Suppressor macrophage treated with lipopolysaccharide for 4 hours (primary cell): ENCODE results near the gene CDT1.
A peak's percentile ranks its signal among the peaks of the same experiment; 100 is the strongest.
"Not testable (repeated sequence)": the region's sequence is repeated elsewhere in the genome, so short reads cannot be mapped to it uniquely, and the experiment has no call there.

Experiments
- DNase-seq: peaks from one replicate; pipeline ENCODE4 v3.0.0-alpha.2; 2020

CDT1 gene

GRCh38 chr16:88820385-88821025, 16.9 kb downstream of the CDT1 start:
- DNase-seq, result no peak

DNA sequence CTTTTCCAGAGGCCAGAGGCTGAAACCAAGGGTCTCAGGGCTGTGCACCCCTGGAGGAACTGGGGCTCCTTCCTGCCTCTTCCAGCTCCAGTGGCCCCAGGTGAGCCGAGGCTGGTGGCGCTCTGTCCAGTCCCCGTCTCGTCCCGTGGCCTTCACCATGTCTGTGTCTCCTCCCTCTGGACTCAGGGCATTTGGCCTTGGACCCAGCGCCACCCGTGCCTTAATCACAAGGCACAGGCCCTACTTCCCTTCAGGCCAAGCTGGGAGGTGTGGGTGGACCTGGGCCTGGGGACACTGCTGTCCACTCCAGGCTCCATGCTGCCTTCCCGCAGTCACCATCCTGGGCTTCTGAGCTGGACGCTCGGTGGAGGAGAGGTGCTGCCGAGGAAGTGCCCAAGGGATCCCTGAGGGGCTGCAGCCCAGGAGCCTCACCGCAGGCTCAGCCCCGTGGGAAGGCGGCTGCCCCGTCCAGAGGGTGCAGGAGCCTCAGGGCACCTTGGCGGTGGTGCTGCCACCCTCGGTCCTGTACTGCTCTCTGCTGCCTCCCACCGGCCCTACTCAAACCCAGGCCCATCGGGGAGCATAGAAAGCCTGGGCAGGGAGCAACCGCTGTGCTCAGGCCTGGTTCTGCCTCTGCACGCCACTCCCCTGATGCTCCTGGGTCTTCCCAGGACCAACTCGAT, 17.7 kb downstream of the CDT1 start:
- no peak for DNase-seq

GRCh38 chr16:88822281-88823040, 18.9 kb downstream of the CDT1 start:
- no peak for DNase-seq

DNA sequence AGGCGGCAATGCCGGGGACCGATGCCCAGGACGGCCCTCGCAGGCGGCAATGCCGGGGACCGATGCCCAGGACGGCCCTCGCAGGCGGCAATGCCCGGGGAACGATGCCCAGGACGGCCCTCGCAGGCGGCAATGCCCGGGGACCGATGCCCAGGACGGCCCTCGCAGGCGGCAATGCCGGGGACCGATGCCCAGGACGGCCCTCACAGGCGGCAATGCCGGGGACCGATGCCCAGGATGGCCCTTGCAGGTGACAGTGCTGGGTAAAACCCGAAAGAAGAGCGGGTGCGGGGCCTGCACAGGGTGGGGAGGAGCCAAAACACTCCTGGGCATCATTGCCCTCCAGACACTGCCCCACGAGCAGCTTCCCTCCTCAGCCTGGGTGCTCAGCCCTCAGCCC, 20.1 kb downstream of the CDT1 start:
- not testable (repeated sequence) for DNase-seq

- DNase-seq, result no peak
Observed at GRCh38 chr16:88824256-88825077, 20.9 kb downstream of the CDT1 start.

DNA sequence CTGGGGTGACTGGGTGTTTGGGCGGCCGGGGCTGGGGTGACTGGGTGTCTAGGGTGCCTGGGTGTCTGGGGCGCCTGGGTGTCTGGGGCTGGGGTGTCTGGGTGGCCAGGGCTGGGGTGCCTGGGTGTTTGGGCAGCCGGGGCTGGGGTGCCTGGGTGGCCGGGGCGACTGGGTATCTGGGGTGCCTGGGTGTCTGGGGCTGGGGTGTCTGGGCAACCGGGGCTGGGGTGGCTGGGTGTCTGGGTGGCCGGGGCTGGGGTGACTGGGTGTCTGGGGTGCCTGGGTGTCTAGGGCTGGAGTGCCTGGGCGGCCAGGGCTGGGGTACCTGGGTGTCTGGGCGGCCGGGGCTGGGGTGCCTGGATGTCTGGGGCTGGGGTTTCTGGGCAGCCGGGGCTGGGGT, 21.6 kb downstream of the CDT1 start:
- DNase-seq, result no peak

DNA sequence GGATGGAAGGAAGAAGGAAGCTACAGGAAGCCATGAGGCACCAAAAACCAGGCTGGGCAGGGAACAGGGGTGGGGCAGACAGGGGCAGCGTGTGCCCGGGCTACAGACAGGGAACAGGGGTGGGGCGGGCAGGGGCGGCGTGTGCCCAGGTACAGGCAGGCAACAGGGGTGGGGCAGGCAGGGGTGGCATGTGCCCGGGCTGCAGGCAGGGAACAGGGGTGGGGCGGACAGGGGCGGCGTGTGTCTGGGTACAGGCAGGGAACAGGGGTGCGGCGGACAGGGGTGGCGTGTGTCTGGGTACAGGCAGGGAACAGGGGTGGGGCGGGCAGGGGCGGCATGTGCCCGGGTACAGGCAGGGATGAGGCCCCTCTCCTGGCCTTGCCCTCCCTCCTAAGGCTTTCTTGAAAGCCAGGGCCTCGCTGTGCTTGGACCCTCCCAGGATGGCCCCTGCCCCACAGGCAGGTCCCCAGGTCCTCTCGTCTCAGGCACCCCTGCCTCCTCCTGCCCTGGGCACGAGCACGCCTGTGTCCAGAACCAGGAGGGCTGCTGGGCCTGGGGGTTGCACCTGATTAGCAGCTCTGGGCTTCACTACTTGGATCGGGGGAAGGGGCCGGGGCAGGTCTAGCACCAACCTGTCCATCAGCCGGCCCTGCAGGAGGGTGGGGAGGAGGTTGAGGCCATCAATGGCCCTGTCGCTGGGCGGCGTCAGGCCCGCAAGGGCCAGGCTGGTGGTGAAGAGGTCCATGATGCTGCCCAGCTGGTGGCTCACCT, 22.7 kb downstream of the CDT1 start:
- DNase-seq, result no peak

- DNase-seq, result no peak
Observed at GRCh38 chr16:88827727-88828126, 24.1 kb downstream of the CDT1 start.

DNA sequence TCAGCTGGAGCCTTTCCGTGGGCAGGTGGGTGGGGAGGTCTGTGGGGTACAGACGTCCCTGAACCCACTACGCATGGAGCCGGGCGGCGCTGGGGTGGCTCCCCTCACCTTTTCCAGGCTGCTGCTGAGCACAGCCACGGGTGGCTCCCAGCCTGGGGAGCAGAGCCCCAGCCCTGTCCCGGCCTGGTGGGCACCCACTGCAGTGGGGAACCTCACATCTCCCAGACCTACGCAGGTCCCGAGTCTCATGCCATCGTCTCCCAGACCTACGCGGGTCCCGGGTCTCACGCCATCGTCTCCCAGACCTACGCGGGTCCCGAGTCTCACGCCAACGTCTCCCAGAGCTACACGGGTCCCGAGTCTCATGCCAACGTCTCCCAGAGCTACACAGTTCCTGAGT, 25.1 kb downstream of the CDT1 start:
- DNase-seq, result no peak

DNA sequence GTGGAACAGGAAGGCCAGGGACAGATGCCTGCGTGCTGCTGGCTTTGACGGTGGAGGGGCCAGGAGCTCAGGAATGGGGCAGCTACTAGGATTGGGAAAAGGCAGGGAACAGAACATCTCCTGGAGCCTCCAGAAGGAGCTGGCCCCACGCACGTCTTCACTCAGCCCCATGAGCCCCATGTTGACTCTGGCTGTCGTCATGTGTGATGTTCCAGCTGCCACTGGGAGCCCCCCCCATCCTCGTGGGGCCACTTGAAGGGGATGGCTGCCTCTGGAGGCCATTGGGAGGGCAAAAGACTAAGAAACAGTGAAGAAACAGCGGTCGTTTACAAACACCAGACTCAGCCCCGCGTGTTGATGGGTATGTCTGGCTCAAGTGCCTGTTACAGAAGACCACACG, 26.7 kb downstream of the CDT1 start:
- no peak for DNase-seq

- no peak for DNase-seq
Observed at GRCh38 chr16:88830783-88831182, 27.2 kb downstream of the CDT1 start.

GRCh38 chr16:88831838-88832237, 28.2 kb downstream of the CDT1 start:
- no peak for DNase-seq

GRCh38 chr16:88833086-88833485, 29.5 kb downstream of the CDT1 start:
- DNase-seq, result no peak

DNA sequence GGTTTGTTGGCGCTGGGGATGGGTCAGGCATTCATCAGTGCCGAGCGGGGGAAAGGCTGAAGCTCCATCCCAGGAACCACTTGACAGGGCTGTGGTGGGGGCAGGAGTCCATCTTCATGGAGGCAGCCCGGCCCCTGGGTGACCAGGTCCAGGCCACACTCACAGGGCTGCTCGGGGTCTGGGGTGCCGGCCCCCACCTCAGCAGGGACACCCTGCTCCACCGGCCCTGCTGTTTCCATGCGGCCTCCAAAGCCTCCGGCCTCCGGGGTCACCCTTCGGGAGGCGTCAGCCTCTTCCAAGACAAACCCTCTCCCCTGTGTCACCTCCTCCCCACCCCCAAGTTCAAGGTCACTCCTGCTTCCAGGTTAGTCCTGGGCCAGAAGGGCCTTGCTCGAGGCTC, 31.1 kb downstream of the CDT1 start:
- DNase-seq, result no peak

DNA sequence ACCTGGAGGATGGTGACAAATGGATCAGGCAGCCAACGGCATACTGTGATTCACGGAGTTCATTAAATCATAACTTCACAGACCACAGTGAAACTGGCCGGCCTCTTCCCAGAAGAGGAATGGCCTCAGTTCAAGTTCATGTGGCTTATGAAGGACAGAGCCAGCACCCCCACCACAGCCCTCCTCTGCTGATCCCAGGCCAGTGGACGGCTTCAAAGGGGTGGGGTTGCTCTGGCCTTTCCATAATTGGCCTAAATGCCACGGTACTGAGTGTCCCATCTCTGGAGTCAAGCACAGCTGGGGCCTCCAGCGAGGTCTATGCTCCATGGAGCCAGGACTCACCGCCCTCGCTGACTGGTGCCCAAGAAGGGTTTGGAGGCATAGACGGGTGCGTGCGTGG, 31.8 kb downstream of the CDT1 start:
- DNase-seq, result no peak

- DNase-seq, result no peak
Observed at GRCh38 chr16:88835818-88836217, 32.2 kb downstream of the CDT1 start.

- no peak for DNase-seq
Observed at GRCh38 chr16:88836791-88837190, 33.2 kb downstream of the CDT1 start.

GRCh38 chr16:88837806-88838205, 34.2 kb downstream of the CDT1 start:
- DNase-seq, result no peak

GRCh38 chr16:88838566-88838965, 35.0 kb downstream of the CDT1 start:
- no peak for DNase-seq

DNA sequence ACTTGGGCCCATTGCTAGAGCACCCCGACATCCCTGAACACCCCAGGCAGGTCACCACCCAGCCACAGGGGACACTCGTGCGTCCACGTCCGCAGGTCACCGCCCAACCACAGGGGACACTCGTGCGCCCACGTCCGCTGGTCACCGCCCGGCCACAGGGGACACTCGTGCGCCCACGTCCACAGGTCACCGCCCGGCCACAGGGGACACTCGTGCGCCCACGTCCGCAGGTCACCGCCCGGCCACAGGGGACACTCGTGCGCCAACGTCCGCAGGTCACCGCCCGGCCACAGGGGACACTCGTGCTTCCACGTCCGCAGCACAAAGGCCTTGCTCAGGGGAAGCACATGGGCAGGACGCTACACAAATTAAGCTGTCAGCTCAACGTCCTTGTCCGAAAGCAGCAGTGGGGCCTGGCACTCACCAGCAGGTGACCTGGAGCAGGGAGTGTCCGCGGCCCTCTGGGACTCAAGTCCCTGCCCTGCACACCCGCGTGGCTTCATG, 35.5 kb downstream of the CDT1 start:
- no peak for DNase-seq

DNA sequence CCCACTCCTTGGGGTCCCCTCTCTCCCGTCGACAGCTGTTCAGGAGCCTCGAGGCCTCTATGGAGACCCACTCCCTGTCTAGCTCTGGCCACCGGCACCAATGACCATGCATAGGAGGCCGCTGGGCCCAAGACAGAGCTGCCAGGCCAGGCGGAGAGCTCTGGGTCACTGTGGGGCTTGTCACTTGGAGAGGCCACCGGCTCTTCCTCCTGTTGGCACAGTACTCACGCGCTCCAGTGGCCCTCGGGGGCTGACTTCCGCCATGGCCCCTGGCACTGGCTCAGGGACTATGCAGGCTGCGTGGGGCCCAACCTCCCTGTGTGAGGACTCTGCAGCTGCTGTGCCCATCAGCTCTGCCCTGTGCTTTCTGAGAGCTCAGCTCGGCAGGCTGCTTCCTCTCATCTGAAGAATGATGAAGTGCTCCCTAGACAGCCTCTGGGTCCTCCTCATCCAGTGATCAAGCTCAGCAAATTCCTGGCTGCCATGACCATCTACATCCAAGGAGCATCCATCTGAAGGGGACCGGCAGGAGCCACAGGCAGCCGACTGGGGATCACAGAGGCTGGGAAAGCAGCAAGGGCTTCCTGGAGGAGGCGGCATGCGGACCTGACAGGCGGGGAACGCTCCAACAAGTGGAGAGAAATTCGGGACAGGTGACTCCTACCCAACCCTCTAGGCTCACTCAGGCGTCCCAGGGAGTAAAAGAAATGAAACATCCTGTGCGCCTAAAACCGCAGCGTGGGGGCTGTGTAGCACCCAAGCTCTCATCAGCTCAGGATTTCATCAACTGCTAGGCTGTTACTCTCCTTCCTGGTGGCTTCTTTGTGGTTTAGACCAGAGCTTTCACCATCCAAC, 36.4 kb downstream of the CDT1 start:
- peak; percentile 8 for DNase-seq
